Right lobe of liver (tissue), 6 donors: Measurements from ENCODE around the gene RICTOR. TPM values are rescaled to one million over a fixed set of nuclear protein-coding genes. Genes with fewer than 3 reads are reported as not detected.

Experiments used
- ATAC-seq, 4 donors: fragments of 200-7000 bp; cut with Tn5 transposase; one replicate each; pipeline ENCODE4 v1.9.1; 2020; ENCODE audit warnings: mild to moderate bottlenecking in 4 of 4, moderate library complexity in 4 of 4
- DNase-seq, 3 donors: peaks; one replicate each; pipeline ENCODE4 v3.0.0-alpha.2; 2020
- H3K27ac ChIP-seq, 3 donors: fragments of 200-600 bp; one replicate each; pipeline ENCODE4 v1.8.0; 2022
- H3K27me3 ChIP-seq, 2 donors: fragments of 200-600 bp; one replicate each; pipeline ENCODE4 v1.8.0; 2022
- H3K36me3 ChIP-seq, 4 donors: fragments of 200-600 bp; sonication (generic) in 1 of 4; one replicate each; pipeline versions ENCODE4 v1.5.1 to v1.8.0; 2017 to 2022; ENCODE audit warnings: control low read depth in 1 of 4
- H3K4me1 ChIP-seq, 4 donors: fragments of 200-600 bp; sonication (generic) in 1 of 4; one replicate each; pipeline versions ENCODE4 v1.5.1 to v1.8.0; 2017 to 2022; ENCODE audit warnings: control low read depth in 1 of 4
- H3K4me3 ChIP-seq, 3 donors: fragments of 200-600 bp; one replicate each; pipeline ENCODE4 v1.8.0; 2022
- H3K9me3 ChIP-seq, 4 donors: fragments of 200-600 bp; sonication (generic) in 1 of 4; one replicate each; pipeline versions ENCODE4 v1.5.1 to v1.8.0; 2017 to 2022; ENCODE audit warnings: control low read depth in 1 of 4
- POLR2A ChIP-seq: fragments of 450-650 bp; IDR thresholded peaks from one replicate; pipeline ENCODE4 v1.6.1; 2017; ENCODE audit warnings: antibody characterized with exemption, mild to moderate bottlenecking
- WGBS: methylation state at CpG from one replicate; pipeline ENCODE4 v1.1.6; 2018; ENCODE audit warnings: low coverage, low lambda C conversion rate; ENCODE audit not compliant: insufficient coverage; ENCODE audit errors: missing lambda C conversion rate; 5-methylcytosine and 5-hydroxymethylcytosine counted together
- intact Hi-C, 2 donors: fragments of 100-400 bp; cut with DNase I; formaldehyde crosslinking; loops; one replicate each; pipeline versions ENCODE4 v1.11.2 to v1.14.1; 2022
- long read RNA-seq: library from polyadenylated mRNA; unstranded; transcript quantifications from one replicate; pipeline ENCODE4 v2.0.0, GENCODE V29; 2019
- total RNA-seq, 6 experiments: library from RNA; depleted of rRNA in 2 of 6; stranded (reverse); fragments of >200 nt in 2 of 6; fragmentation: NEBNext Ultra II Directional in 3 of 6; extraction: Animal tissue kit (Norgen Biotek cat#: 25700) in 3 of 6; gene quantifications; one replicate each; pipeline versions ENCODE4 v1.1.0 to v1.2.4, GENCODE V29; 2016 to 2023
- TF ChIP-seq, protein P1 (sequence below), 4 donors: fragments of 200-600 bp in 3 of 4; fragments of 450-650 bp in 1 of 4; IDR thresholded peaks; one replicate each; pipeline versions ENCODE4 v1.5.1 to v1.8.0; 2016 to 2022; ENCODE audit warnings: antibody characterized with exemption in 4 of 4, mild to moderate bottlenecking in 2 of 4
- donor health status: DM: no; HTN: yes; CAD: no.
- donor health status: DM: no; HTN: no; CAD: no.
- donor health status: DM: no; HTN: no; CAD: no.
- donor health status: DM: no; HTN: yes; CAD: no.
- donor health status: DM: no; HTN: yes; CAD: no.

The RICTOR gene, protein sequence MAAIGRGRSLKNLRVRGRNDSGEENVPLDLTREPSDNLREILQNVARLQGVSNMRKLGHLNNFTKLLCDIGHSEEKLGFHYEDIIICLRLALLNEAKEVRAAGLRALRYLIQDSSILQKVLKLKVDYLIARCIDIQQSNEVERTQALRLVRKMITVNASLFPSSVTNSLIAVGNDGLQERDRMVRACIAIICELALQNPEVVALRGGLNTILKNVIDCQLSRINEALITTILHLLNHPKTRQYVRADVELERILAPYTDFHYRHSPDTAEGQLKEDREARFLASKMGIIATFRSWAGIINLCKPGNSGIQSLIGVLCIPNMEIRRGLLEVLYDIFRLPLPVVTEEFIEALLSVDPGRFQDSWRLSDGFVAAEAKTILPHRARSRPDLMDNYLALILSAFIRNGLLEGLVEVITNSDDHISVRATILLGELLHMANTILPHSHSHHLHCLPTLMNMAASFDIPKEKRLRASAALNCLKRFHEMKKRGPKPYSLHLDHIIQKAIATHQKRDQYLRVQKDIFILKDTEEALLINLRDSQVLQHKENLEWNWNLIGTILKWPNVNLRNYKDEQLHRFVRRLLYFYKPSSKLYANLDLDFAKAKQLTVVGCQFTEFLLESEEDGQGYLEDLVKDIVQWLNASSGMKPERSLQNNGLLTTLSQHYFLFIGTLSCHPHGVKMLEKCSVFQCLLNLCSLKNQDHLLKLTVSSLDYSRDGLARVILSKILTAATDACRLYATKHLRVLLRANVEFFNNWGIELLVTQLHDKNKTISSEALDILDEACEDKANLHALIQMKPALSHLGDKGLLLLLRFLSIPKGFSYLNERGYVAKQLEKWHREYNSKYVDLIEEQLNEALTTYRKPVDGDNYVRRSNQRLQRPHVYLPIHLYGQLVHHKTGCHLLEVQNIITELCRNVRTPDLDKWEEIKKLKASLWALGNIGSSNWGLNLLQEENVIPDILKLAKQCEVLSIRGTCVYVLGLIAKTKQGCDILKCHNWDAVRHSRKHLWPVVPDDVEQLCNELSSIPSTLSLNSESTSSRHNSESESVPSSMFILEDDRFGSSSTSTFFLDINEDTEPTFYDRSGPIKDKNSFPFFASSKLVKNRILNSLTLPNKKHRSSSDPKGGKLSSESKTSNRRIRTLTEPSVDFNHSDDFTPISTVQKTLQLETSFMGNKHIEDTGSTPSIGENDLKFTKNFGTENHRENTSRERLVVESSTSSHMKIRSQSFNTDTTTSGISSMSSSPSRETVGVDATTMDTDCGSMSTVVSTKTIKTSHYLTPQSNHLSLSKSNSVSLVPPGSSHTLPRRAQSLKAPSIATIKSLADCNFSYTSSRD (N-terminal part only)
- total RNA-seq: 10 to 100 TPM in 5 of 6 experiments, 1 to 10 TPM in 1; 9.8 to 19.2 (median 14.6) TPM
- long read RNA-seq: 0 reads

DNA sequence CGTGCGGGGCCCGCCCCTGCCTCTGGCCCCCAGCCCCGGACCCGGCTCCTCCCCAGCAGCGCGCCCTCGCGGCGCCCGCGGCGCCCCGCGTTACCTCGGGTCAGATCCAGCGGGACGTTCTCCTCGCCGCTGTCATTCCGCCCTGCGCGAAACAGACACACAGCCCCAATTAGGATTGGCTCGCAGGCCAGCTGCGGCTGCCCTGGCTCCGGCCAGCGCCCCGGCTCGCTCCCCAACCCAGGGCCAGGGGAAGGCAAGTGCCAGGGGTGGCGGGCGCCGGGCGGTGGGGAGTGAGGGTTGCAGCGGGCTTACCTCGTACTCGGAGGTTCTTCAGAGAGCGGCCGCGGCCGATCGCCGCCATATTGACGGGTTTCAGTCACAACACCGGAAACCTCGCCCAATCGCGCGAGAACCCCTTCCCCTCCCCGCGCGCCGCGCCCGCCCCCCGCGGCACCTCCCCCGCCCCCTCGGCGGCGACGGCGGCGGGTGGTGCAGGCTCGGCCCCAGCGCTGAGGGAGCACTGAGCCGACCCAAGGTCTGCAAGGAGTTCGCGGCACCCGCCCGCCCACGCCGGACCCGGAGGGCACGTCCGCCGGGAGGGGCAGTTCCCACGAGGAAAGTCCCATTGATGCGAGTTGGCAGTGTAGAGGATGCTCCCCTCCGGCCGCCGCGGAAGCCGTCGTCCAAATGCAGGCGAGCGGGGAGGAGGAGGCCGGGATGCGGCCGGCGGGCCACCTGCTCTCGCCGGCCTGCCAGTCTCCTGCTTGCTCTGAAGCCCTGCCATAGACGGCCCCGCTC, at the start of gene RICTOR:
RICTOR (minus strand) TSS at position 383 of the 798 bp plus-strand sequence; CDS start at position 361, 22 bp downstream.
- H3K36me3 ChIP-seq: no peaks in the 10 kb centered on the region
- peak; percentile 56 for TF ChIP-seq POLR2A
- TF ChIP-seq, protein P1, sequence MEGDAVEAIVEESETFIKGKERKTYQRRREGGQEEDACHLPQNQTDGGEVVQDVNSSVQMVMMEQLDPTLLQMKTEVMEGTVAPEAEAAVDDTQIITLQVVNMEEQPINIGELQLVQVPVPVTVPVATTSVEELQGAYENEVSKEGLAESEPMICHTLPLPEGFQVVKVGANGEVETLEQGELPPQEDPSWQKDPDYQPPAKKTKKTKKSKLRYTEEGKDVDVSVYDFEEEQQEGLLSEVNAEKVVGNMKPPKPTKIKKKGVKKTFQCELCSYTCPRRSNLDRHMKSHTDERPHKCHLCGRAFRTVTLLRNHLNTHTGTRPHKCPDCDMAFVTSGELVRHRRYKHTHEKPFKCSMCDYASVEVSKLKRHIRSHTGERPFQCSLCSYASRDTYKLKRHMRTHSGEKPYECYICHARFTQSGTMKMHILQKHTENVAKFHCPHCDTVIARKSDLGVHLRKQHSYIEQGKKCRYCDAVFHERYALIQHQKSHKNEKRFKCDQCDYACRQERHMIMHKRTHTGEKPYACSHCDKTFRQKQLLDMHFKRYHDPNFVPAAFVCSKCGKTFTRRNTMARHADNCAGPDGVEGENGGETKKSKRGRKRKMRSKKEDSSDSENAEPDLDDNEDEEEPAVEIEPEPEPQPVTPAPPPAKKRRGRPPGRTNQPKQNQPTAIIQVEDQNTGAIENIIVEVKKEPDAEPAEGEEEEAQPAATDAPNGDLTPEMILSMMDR (IDR thresholded peaks at IDR 0.05): no peak
- peak within 1 kb of the TSS; percentile 97 to 99 (median 98) for H3K27ac ChIP-seq
- intact Hi-C loops: loop anchor here in 1 of 2 donors (10.0 kb wide), 1 partner anchor 79 kb away; no protein-coding TSS in a partner anchor
- peak; percentile 91 to 94 (median 92) for DNase-seq
- under 1% methylated on average over 22 of the region's 94 CpGs for whole genome bisulfite sequencing
- H3K4me3 ChIP-seq: peak within 1 kb of the TSS; percentile 72 to 83 (median 75)
- ATAC-seq: peak; percentile 83 to 92 (median 89)
- H3K9me3 ChIP-seq: no peaks in the 10 kb centered on the region
- no peaks in the 10 kb centered on the region for H3K27me3 ChIP-seq
- H3K4me1 ChIP-seq: peaks cover 0 to 22% (median 0%) of the 10 kb centered on the region in 4 donors

DNA sequence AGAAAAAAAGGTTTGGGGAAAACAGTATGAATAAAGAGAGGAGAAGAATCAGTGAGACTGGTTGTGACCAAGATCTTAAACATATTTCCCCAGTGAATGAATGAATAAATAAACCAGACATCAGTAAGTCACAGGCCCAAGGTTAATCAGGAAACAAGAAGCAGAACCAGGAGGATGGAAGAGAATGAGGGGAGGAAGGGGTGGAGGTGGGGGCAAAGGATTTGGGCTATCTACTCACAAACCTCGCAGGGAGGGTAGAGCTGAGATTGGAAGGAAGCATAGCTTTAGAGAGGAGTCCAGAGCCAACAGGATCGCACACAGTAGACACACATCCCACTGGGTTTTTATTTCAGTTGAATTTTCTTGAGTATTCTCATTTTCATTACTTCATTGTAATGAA, 47.7 kb upstream of the RICTOR start:
- Histone ChIP-seq H3K27ac (no peak overlapping the region), H3K9me3 (no peaks in the 10 kb centered on the region), H3K4me3 (no peak overlapping the region), H3K36me3 (no peaks in the 10 kb centered on the region), H3K4me1 (no peaks in the 10 kb centered on the region), H3K27me3 (no peaks in the 10 kb centered on the region)
- intact Hi-C loops: no loop called here
- WGBS: 42% methylated on average over 2 of the region's 2 CpGs
- no peak for DNase-seq
- ATAC-seq: no peak
- TF ChIP-seq, protein P1 (IDR thresholded peaks at IDR 0.05): no peak
- TF ChIP-seq POLR2A: no peak

DNA sequence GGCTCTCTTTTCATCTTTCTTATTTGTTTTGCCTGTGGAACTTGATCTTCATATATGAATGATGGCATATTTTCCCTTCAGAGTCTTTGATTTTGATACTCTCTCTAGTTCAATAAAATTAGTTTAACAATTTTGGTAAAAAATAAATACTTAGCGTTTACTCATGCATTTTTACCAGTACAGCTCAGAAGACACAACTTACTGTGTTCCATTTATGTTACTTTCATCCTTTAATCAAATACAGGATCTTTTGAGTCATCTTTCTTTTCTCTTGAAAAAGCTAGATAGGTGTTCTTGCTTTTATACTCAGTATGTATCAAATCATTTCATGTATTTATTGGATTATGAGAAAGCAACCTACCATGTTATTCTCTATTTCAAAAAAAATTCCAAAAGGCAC, 47.1 kb upstream of the RICTOR start:
- TF ChIP-seq, protein P1 (IDR thresholded peaks at IDR 0.05): no peak
- TF ChIP-seq POLR2A: no peak
- Histone ChIP-seq H3K27ac (no peak overlapping the region), H3K4me3 (no peak overlapping the region), H3K9me3 (no peaks in the 10 kb centered on the region), H3K36me3 (no peaks in the 10 kb centered on the region), H3K4me1 (no peaks in the 10 kb centered on the region), H3K27me3 (no peaks in the 10 kb centered on the region)
- ATAC-seq (no peak), DNase-seq (no peak)
- WGBS: 67% methylated on average over 1 of the region's 1 CpG
- intact Hi-C loops: no loop called here
